ENCODE results near the gene PTPRM. TPM values are rescaled to one million over a fixed set of nuclear protein-coding genes. Genes with fewer than 3 reads are reported as not detected.

The PTPRM gene
- total RNA-seq, 1 experiment from 2014 or later = 45.6 TPM

DNA sequence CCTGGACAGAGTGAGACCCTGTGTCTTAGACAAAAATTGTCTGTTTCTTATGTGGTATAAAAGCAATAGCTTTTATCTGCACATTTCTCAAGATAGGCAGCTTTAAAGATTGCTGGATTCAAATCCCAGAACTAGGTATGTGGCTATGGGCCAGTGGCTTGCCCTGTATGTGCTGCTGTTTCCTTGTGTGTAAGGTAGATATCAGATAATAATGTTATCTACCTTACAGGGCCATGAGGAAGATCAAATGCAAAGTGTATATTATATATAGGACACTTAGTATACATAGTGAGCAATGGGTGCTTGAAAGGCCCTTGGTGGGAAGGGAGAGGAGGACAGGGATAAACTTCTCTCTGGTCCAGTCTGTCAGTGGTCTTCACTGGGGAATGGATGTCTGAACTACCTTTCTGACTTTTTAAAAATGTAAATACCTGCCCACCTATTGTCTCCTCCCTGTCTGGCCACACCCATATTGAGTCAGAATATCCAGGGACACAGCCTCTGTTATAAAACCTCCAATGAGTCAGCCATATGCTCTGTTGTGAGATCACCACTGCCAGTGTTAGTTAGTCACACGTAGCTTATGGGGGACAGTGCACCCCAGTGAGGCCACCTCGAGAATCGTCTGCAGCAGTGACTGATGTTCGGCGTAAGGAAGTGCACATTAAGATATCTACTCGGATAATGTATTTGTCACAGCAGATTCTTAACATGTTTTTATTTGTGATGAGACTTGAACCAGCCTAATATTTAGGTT is 383.4 kb downstream of the PTPRM start:
- ChIA-PET CTCF (interaction anchor here (0.6 to 1.1 kb wide), 2 partner anchors 72 to 160 kb away, joined by 3 to 9 read pairs; no protein-coding TSS in a partner anchor), POLR2A (ENCODE audit: unreplicated experiment) (interaction anchor here (0.5 kb wide), 1 partner anchor 22 kb away, joined by 21 read pairs; no protein-coding TSS in a partner anchor)
- TSS peak; percentile 96 for BruUV-seq (replicated peaks)
- Histone ChIP-seq H3K9me3 (ENCODE audit: low read length) (no peaks in the 10 kb centered on the region), H3K4me2 (ENCODE audit: low read length) (peak overlapping the region; percentile 58), H4K20me1 (ENCODE audit: low read length) (no peaks in the 10 kb centered on the region), H3K4me1 (ENCODE audit: insufficient read depth, low read length) (peaks cover 60% of the 10 kb centered on the region), H3K79me2 (ENCODE audit: low read length) (no peaks in the 10 kb centered on the region), H3K27ac (ENCODE audit: low read length) (peak overlapping the region; percentile 84), H3F3A (ENCODE audit: low read length, unreplicated experiment) (peaks cover 5% of the 10 kb centered on the region), H3K4me3 (ENCODE audit: low read length) (peak overlapping the region; percentile 34; the same call in 1 of the 2 replicates), H3K36me3 (ENCODE audit: low read depth, low read length) (no peaks in the 10 kb centered on the region), H3K27me3 (ENCODE audit: low read length) (no peaks in the 10 kb centered on the region), H3K9me2 (replicated peaks; ENCODE audit: low read length) (no peaks in the 10 kb centered on the region), H3K9ac (ENCODE audit: low read length) (peak overlapping the region; percentile 57), H2AFZ (ENCODE audit: low read length) (peak overlapping the region; percentile 28)
- TF ChIP-seq EZH2 (IDR thresholded peaks at IDR 0.05; ENCODE audit: low read length, unreplicated experiment) = no peak
- TF ChIP-seq, protein P1, sequence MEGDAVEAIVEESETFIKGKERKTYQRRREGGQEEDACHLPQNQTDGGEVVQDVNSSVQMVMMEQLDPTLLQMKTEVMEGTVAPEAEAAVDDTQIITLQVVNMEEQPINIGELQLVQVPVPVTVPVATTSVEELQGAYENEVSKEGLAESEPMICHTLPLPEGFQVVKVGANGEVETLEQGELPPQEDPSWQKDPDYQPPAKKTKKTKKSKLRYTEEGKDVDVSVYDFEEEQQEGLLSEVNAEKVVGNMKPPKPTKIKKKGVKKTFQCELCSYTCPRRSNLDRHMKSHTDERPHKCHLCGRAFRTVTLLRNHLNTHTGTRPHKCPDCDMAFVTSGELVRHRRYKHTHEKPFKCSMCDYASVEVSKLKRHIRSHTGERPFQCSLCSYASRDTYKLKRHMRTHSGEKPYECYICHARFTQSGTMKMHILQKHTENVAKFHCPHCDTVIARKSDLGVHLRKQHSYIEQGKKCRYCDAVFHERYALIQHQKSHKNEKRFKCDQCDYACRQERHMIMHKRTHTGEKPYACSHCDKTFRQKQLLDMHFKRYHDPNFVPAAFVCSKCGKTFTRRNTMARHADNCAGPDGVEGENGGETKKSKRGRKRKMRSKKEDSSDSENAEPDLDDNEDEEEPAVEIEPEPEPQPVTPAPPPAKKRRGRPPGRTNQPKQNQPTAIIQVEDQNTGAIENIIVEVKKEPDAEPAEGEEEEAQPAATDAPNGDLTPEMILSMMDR (conservative IDR thresholded peaks at IDR 0.05; ENCODE audit: low read depth, low read length) = peak; percentile 61
- DNase-seq (peak; percentile 95), ATAC-seq (peak; percentile 76)
- intact Hi-C loops (cut with micrococcal nuclease) = loop anchor here (1.0 to 10.0 kb wide), 5 partner anchors 28 to 424 kb away; no protein-coding TSS in a partner anchor

DNA sequence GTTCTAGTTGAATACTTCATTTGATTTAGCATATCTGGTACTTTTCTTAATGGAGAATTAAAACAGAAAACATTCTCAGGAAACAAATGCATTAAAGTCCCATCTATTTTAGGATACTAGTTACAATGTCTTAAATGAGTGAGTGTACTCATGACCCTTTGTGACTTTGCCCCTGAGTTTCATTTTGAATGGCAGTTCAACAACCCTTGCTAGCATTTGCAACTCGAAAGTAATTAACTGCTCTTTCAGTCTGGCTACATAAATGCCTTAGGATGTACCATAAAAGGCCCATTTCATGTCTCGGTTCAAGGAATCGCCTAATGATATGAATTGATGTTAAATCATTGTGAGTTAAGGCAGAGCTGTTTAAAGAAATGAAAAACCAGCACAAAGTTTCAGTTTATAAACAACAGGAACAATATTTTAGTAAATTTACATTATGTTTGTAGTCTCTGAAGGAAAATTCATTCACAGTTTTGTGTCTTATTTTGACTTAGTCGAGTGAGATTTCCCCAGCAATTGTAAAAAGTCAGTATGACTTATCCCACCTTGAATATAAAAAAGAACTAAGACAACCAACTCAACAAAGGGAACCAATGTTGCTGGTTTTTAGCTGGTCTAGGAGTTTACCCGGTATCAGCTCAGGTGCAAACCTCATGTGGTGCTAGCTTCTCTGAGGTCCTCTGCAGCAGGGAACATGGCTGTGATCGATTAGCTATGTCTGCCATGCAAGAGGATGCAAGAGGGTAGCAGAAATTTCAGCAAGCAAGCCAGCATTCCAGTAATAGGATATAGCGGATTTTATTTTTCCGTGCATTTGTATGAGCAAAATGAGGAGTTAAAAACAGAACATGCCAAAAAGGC is 386.2 kb downstream of the PTPRM start:
- H3K4me3 ChIP-seq (ENCODE audit: low read length) = no peak overlapping the region
- ChIA-PET CTCF (no interaction called here), POLR2A (ENCODE audit: unreplicated experiment) (interaction anchor here (0.5 kb wide), 1 partner anchor 100 kb away, joined by 3 read pairs; no protein-coding TSS in a partner anchor)
- ATAC-seq (no peak), DNase-seq (no peak)
- H4K20me1 ChIP-seq (ENCODE audit: low read length) = no peaks in the 10 kb centered on the region
- H3K9ac ChIP-seq (ENCODE audit: low read length) = no peak overlapping the region
- BruUV-seq (replicated peaks) = no TSS peak
- H3K79me2 ChIP-seq (ENCODE audit: low read length) = no peaks in the 10 kb centered on the region
- peaks cover 43% of the 10 kb centered on the region for H3K4me1 ChIP-seq (ENCODE audit: insufficient read depth, low read length)
- H3K27ac ChIP-seq (ENCODE audit: low read length) = no peak overlapping the region
- intact Hi-C loops (cut with micrococcal nuclease) = loop anchor here (10.0 kb wide), 1 partner anchor 421 kb away; no protein-coding TSS in a partner anchor
- H3K27me3 ChIP-seq (ENCODE audit: low read length) = no peaks in the 10 kb centered on the region
- H2AFZ ChIP-seq (ENCODE audit: low read length) = no peak overlapping the region
- H3F3A ChIP-seq (ENCODE audit: low read length, unreplicated experiment) = no peaks in the 10 kb centered on the region
- H3K36me3 ChIP-seq (ENCODE audit: low read depth, low read length) = no peaks in the 10 kb centered on the region
- TF ChIP-seq EZH2phosphoT487 (IDR thresholded peaks at IDR 0.05; ENCODE audit: borderline replicate concordance, low read length) (no peak), EZH2 (IDR thresholded peaks at IDR 0.05; ENCODE audit: low read length, unreplicated experiment) (no peak)
- TF ChIP-seq, protein P1 (conservative IDR thresholded peaks at IDR 0.05; ENCODE audit: low read depth, low read length) = no peak
- no peaks in the 10 kb centered on the region for H3K9me3 ChIP-seq (ENCODE audit: low read length)
- no peak overlapping the region for H3K4me2 ChIP-seq (ENCODE audit: low read length)
- no peaks in the 10 kb centered on the region for H3K9me2 ChIP-seq (replicated peaks; ENCODE audit: low read length)
